KBM-7 (cell line): ENCODE data around the gene SCMH1.
"Not testable (repeated sequence)": the region's sequence is repeated elsewhere in the genome, so short reads cannot be mapped to it uniquely, and the experiment has no call there.

Source experiments
- DNase-seq: peaks from one replicate; pipeline ENCODE4 v3.0.0-alpha.2; 2015
- in situ Hi-C: fragments of 300-500 bp; cut with MboI; formaldehyde crosslinking; loops from 2 replicates; pipeline ENCODE4 v1.14.3; 2020; ENCODE audit warnings: low sequenced_read_pairs, low pct_unique_long_range_greater_than_20kb, mixed read lengths

The SCMH1 gene

GRCh38 chr1:41164727-41165126 lies 77.4 kb downstream of the SCMH1 start:
- in situ Hi-C loops, result no loop called here
- DNase-seq, result no peak

GRCh38 chr1:41162441-41162840 lies 79.7 kb downstream of the SCMH1 start:
- in situ Hi-C loops, result no loop called here
- DNase-seq, result no peak

DNA sequence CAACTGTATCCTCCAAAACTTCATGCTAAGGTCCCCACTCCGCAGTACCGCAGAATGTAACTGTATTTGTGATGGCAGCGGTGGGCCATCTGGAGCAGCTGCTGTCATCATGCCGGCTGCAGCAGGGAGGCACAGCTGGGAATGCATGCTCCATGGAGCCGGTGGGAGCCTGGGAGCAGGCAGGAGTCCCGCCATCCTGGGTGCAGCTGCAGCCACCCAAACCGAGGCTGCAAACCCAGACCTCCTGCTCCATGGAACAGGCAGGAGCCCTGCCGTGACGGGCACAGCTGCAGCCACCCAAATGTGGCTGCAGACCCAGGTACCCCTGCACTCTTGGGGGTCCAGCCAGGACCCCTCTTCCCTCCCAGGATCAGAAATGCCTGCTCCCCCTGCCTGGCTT lies 80.3 kb downstream of the SCMH1 start:
- DNase-seq, result no peak
- in situ Hi-C loops, result no loop called here

GRCh38 chr1:41160498-41161110 lies 81.5 kb downstream of the SCMH1 start:
- in situ Hi-C loops, result no loop called here
- peak; percentile 59 for DNase-seq

DNA sequence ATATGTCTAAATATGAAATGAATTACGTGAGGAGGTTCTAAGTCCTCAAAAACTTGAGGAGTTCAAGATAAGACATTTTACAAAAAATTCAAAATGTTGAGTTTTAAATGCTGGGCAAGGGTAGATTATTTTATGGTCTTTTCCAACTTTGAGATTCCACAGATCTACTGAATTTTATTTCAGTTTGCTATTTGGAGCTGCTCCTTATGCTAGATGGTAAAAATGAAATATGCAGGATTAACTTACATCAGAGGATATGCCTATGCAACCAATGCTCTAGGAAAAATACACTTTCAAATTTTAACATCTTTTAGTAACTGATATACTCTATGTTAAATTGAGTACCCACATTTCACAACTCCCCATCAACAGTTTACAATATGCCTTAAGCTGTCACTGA lies 83.1 kb downstream of the SCMH1 start:
- in situ Hi-C loops, result no loop called here
- DNase-seq, result no peak

GRCh38 chr1:41158147-41158875 lies 83.8 kb downstream of the SCMH1 start:
- in situ Hi-C loops, result no loop called here
- peak; percentile 14 for DNase-seq

GRCh38 chr1:41155105-41155504 lies 87.0 kb downstream of the SCMH1 start:
- no peak for DNase-seq
- in situ Hi-C loops, result no loop called here

GRCh38 chr1:41153750-41154274 lies 88.3 kb downstream of the SCMH1 start:
- in situ Hi-C loops, result no loop called here
- DNase-seq, result no peak

DNA sequence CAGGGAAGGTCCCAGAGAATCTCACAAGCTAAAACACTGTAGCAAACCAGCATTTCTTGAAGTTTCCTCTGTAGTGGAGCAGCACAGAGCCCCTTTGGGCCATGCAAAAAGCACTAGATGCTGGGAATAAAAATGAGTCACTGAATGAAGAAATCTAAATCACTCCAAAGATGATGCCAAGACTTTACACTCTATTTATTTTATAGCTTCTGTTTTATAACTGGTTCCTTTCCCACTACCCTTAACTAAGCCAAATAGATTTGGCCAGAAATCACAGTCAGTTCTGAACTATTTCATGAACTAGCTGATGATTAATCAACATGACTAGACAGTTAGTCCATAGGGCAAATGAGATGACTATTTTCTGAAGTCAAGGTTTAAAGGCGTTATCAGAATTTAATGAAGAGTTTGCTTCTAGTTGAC lies 89.5 kb downstream of the SCMH1 start:
- DNase-seq, result no peak
- in situ Hi-C loops, result no loop called here

DNA sequence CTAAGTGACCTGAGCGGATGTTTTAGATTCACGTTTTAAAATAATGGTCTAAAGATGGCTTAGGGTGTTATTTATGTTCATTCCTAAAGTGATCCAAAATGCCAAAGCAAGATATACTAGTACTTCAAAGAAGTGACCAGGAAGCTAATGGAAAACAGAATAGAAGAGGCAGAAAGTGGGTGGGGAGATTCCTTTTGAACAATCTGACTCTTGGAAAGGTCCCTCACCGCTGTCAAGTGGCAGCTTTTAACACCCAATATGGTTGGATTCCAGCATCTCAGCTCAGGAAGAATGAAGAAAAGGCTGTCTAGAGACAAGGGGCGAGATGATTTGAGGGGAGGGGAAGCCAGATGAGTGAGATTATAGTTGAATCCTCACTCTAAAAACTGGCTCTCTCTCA lies 90.3 kb downstream of the SCMH1 start:
- no peak for DNase-seq
- in situ Hi-C loops, result no loop called here

- DNase-seq, result no peak
- in situ Hi-C loops, result no loop called here
Measured at GRCh38 chr1:41149570-41149969, 92.5 kb downstream of the SCMH1 start.

GRCh38 chr1:41144285-41144684 lies 97.8 kb downstream of the SCMH1 start:
- in situ Hi-C loops, result no loop called here
- DNase-seq, result no peak

DNA sequence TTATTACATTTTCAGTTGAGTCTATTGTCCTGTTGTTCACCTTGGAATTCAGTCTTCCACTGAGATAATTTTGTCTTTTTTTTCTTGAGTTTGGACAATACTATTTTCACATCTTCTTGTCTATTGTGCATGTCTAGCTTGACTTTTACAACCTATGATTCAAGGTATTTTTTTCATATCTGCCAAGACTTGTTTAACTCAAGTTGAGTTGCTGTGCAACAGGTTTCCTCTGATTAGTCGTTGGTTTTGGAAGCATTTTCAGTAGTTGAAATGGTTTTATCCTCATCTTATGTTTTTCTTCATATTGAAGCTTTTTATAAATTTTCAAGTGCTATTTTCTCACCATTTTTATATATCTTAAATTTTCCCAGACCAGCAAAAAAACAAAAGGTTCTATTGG lies 103.6 kb downstream of the SCMH1 start:
- in situ Hi-C loops, result no loop called here
- DNase-seq, result no peak

DNA sequence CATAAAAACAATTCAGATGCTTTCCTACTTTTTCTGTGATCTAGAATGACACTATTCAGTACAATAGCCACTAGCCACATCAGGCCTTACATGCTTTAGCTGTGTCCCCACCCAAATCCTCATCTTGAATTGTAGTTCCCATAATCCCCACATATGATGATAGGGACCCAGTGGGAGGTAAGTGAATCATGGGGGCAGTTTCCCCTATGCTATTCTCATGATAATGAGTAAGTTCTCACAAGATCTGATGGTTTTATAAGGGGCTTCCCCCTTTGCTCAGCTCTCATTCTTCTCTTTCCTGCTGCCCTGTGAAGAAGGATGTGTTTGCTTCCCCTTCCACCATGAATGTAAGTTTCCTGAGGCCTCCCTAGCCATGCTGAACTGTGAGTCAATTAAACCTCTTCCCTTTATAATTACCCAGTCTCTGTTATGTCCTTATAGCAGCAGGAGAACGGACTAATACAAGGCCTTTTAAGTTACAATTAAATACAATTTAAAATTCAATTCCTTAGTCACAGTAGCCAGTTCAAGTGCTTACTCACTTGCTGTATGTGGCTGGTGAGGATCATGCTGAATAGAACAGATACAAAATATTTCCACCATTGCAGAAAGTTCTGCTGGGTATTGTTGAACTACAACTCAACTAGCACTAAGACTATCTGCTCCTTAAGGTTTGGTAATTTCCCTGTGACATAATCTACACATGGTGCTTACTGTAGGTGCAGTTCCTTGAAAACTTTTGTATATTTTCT lies 106.7 kb downstream of the SCMH1 start:
- DNase-seq, result no peak
- in situ Hi-C loops, result no loop called here

- in situ Hi-C loops, DNase-seq: not testable (repeated sequence)
Measured at GRCh38 chr1:41134325-41134724, 107.8 kb downstream of the SCMH1 start.

DNA sequence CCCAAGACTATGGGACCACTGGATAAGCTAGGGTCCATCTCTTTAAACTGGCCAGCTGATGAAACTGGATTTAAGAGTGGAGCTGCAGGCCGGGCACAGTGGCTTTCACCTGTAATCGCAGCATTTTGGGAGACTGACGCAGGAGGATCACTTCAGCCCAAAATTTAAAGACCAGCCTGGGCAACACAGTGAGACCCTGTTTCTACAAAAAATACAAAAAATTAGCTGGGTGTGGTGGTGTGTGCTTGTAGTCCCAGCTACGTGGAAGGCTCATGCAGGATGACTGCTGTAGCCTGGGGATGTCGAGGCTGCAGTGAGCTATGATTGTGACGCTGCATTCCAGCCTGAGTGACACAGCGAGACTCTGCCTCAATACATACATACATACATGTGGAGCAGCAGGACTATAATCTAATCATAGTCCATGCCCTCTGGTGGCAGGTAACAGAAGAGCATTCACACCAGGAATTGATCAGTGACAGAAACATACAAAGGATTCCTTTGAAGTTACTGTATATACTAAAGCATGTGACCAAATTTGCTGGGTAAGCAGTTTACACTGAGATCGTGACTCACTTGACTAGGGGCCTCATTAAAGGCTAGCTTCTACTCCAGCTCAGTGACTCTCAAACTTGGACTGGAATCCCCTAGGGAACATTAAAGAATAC lies 119.1 kb downstream of the SCMH1 start:
- in situ Hi-C loops, result no loop called here
- DNase-seq, result peak; percentile 35

DNA sequence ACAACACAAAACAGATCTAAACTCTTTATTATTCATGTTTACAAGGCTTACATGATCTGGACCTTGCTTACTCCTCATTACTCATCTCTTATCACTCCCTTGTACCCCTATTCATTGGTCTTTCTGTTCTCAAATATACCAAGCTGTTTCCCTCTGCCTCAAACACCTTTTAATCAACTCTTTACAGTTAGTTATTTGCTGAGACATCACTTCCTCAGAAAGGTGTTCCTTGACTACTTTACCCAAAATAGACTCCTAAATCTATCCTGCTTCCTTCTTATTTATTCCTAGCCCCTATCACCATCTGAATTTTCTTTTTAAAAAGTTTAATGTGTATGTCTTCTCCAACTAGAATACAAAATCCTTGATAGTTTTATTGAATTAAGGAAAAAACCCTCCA lies 120.0 kb downstream of the SCMH1 start:
- DNase-seq, result no peak
- in situ Hi-C loops, result no loop called here

DNA sequence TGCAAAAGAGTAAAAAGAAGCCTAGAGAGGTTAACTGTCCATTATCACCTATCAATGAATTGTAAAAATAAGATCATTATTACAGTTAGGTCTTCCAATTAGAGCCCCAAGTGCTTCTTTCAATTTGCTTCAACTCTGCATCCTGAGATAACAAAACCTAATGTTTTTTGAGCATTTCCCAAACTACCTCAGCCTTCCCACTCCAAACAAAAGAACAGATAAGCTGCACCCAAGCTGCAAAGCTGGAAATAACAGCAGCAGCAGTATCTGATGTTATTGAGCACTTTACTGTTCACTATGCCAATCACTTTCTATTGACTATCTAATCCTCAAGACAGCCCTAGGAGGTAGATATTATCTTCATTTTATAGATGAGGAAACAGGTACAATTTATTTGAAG lies 123.5 kb downstream of the SCMH1 start:
- no peak for DNase-seq
- in situ Hi-C loops, result no loop called here

- in situ Hi-C loops, DNase-seq: not testable (repeated sequence)
Measured at GRCh38 chr1:41117241-41117640, 124.9 kb downstream of the SCMH1 start.

DNA sequence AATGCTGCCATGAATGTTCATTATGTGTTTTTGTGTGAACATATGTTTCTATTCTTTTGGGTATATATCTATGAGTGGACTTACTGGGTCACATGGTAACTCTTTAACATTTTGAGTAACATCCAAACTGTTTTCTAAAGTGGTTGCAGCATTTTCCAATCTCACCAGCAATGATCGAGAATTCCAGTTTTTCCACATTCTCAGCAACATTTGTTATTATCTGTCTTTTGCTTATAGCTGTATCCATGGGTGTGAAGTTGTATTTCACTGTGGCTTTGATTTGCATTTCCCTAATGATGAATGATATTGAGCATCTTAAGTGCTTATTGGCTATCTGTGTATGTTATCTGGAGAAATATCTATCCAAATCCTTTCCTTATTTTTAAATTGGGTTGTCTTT lies 131.4 kb downstream of the SCMH1 start:
- no peak for DNase-seq
- in situ Hi-C loops, result no loop called here
